ENCODE results near the gene WDR72. TPM values are rescaled to one million over a fixed set of nuclear protein-coding genes. Genes with fewer than 3 reads are reported as not detected.

Gene WDR72
- total RNA-seq, 1 donor from 2014 or later = not detected

Other genes starting within 250 kb of the WDR72 start
- not detected in 2 replicates for gene UNC13C, start 218.8 kb upstream of the WDR72 start, total RNA-seq

Measured in T-helper 2 cell treated with Interferon-gamma antibody and Interleukin-4, amounts not matched to agents 100 ng/mL and 5 ng/mL, for 36 hours (primary cell).